ENCODE results near the gene TOX3.

Gene TOX3

DNA sequence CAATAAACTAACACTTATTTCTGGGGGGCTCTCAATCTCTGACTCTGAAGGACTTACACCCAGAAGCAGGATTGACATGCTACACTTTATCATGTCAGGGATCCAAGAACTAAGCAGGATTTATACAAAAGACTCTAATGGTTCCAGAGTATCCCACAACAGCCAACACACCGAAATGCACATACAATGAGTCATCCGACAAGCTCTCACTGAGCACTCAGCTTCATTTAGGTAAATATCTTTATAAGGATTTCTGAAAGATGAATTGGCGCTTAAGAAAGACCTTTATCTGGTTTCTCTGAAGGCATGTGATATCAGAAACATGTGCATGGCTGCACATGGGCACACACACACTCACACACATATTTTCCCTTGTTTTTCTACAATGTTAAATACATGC, 77.2 kb downstream of the TOX3 start:
- no peak overlapping the region for H3K27ac ChIP-seq
- H3K4me3 ChIP-seq = no peak overlapping the region
- no peak for TF ChIP-seq FOXP2 (optimal IDR thresholded peaks at IDR 0.05; ENCODE audit: control extremely low read depth, extremely low read length, insufficient read depth)
- no peak for TF ChIP-seq EZH2 (IDR thresholded peaks at IDR 0.05)
- no peak for TF ChIP-seq POLR2AphosphoS5 (IDR thresholded peaks at IDR 0.05; ENCODE audit: borderline replicate concordance, low read depth, low read length)
- no peak overlapping the region for H3K9ac ChIP-seq (ENCODE audit: insufficient read length)
- H3K36me3 ChIP-seq (ENCODE audit: insufficient read depth, low read length) = no peaks in the 10 kb centered on the region
- no peaks in the 10 kb centered on the region for H3K9me3 ChIP-seq (ENCODE audit: low read depth, low read length)
- DNase-seq (ENCODE audit: low read depth, low spot score) = no peak

DNA sequence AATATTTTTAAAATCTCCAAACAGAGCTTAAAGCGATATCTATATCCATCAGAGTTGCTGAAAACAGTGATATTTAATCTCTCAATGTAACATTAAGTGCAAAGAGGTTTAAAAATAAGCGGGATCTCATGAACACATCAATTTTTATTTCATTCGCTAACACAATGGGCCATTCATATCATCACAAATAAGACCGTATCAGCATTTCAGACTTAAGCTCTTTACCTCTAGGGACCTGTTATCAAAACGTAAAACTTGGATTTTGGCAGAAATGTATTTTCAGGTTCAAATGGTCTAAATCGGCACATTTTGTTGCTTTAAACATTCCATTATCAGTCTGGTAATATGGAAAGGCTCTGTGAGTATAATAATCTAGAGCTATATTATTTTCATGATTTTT, 77.9 kb downstream of the TOX3 start:
- TF ChIP-seq POLR2AphosphoS5 (IDR thresholded peaks at IDR 0.05; ENCODE audit: borderline replicate concordance, low read depth, low read length) = no peak
- no peak for TF ChIP-seq EZH2 (IDR thresholded peaks at IDR 0.05)
- no peak for TF ChIP-seq FOXP2 (optimal IDR thresholded peaks at IDR 0.05; ENCODE audit: control extremely low read depth, extremely low read length, insufficient read depth)
- H3K27ac ChIP-seq = no peak overlapping the region
- DNase-seq (ENCODE audit: low read depth, low spot score) = no peak

DNA sequence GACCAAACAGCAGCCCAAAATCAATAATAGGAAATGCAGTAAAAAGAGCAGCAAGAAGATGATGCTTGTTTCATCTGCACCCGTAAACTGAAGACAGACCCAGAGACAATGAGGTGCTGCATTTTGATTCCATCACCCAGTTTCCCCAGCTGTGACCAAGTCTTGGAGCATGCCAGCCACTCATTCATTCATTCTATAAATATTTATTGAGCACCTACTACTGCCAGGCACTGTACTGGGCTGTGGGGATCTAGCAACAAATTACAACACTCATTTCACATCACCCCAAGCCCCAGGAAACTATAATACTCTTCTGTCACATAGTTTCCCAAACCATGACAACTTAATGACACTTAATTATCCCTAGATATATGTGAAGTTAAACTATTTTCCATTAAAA, 79.2 kb downstream of the TOX3 start:
- no peak overlapping the region for H3K27ac ChIP-seq
- no peaks in the 10 kb centered on the region for H3K9me3 ChIP-seq (ENCODE audit: low read depth, low read length)
- H3K9ac ChIP-seq (ENCODE audit: insufficient read length) = no peak overlapping the region
- no peak overlapping the region for H3K4me3 ChIP-seq
- DNase-seq (ENCODE audit: low read depth, low spot score) = no peak
- TF ChIP-seq EZH2 (IDR thresholded peaks at IDR 0.05) = no peak
- H3K36me3 ChIP-seq (ENCODE audit: insufficient read depth, low read length) = no peaks in the 10 kb centered on the region

More for the DNA sequence above, 77.9 kb downstream of the TOX3 start:
- no peak overlapping the region for H3K9ac ChIP-seq (ENCODE audit: insufficient read length)
- H3K4me3 ChIP-seq = no peak overlapping the region
- H3K36me3 ChIP-seq (ENCODE audit: insufficient read depth, low read length) = no peaks in the 10 kb centered on the region
- no peaks in the 10 kb centered on the region for H3K9me3 ChIP-seq (ENCODE audit: low read depth, low read length)

DNA sequence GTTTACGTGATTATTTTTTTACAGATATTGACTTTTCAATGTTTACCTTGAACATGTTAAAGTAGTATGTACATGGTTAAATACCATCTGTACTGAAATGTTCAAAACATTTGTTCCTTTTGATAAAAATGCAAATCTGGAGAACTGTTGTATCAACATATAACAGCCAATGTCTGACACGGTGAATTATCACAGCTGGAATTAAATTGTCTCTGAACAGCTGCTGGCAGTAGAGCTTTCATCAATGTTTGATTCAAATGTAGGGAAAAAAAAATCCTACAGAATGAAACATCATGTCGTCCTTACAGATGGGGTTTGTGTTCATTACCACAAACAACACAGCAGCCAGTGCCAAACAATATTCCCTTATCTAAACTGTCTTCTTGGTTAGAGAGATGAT, 79.9 kb downstream of the TOX3 start:
- Histone ChIP-seq H3K4me3 (no peak overlapping the region), H3K27ac (no peak overlapping the region), H3K9me3 (ENCODE audit: low read depth, low read length) (no peaks in the 10 kb centered on the region), H3K36me3 (ENCODE audit: insufficient read depth, low read length) (no peaks in the 10 kb centered on the region), H3K9ac (ENCODE audit: insufficient read length) (no peak overlapping the region)
- DNase-seq (ENCODE audit: low read depth, low spot score) = no peak
- TF ChIP-seq FOXP2 (optimal IDR thresholded peaks at IDR 0.05; ENCODE audit: control extremely low read depth, extremely low read length, insufficient read depth) (no peak), EZH2 (IDR thresholded peaks at IDR 0.05) (no peak), POLR2AphosphoS5 (IDR thresholded peaks at IDR 0.05; ENCODE audit: borderline replicate concordance, low read depth, low read length) (no peak)

DNA sequence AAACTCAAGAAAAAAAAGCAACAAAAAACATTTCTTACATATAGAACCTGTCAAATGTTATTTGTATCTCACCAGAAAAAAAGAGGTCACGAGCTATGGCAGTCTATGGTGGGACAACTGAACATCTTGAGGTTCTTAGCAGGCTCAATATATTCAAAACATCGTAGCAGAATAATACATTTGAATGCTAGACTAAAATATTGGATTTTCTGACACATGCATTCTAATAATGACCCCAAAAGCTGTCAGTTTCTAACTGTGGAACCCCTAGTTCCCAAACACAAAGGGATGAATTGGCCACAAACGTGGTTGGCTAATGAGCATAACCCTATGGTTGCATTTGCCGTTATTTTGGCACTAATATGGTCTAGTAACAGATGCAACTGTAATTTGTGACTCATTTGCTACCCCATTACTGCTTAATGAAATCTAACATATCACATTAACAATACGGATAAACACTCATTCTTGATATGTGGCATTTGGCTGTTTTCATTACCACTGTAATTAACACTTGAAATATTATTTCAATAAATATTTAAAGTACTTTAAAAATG, 81.2 kb downstream of the TOX3 start:
- H3K9ac ChIP-seq (ENCODE audit: insufficient read length) = no peak overlapping the region
- H3K36me3 ChIP-seq (ENCODE audit: insufficient read depth, low read length) = no peaks in the 10 kb centered on the region
- H3K4me3 ChIP-seq = no peak overlapping the region
- no peak overlapping the region for H3K27ac ChIP-seq
- TF ChIP-seq FOXP2 (optimal IDR thresholded peaks at IDR 0.05; ENCODE audit: control extremely low read depth, extremely low read length, insufficient read depth) (no peak), POLR2AphosphoS5 (IDR thresholded peaks at IDR 0.05; ENCODE audit: borderline replicate concordance, low read depth, low read length) (no peak), EZH2 (IDR thresholded peaks at IDR 0.05) (no peak)
- no peak for DNase-seq (ENCODE audit: low read depth, low spot score)
- no peaks in the 10 kb centered on the region for H3K9me3 ChIP-seq (ENCODE audit: low read depth, low read length)

DNA sequence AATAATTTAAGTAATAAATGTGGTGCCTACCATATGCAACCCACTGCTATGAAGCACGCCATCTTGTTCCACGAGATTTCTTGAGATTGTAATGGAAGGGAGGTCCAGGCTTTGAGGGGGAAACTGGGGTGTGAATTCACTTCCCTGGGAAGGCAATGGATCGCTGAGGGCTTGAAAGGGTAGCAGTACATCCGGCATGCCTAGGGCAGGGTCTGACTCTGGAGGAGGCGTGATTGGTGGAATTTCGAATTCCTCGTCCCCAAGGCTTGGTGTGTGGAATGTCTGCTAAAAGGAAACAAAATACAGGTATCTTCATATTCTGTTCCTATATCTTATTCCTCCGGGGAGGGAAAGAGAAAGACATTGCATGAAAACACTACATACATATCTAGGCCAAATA, 83.0 kb downstream of the TOX3 start:
- H3K9ac ChIP-seq (ENCODE audit: insufficient read length) = no peak overlapping the region

DNA sequence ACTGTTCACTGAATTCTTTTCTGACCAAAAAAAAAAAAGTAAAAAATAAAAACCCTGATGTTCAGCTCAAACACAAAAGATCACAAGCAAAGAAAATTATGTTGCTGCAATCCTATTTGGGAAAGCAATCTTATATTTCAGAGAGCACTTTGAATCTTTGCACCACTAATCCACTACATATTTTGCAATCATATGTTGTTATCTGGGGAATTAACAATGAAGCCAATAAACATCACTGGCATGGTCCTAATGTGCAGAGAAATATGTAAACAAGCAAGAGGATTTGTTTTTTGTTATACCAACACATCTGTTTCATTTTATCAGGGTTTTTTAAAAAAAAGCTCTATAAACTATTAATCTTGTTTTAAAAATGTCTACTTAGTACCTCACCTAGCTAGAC, 84.1 kb downstream of the TOX3 start:
- H3K27ac ChIP-seq = no peak overlapping the region
- no peak overlapping the region for H3K4me3 ChIP-seq
- no peaks in the 10 kb centered on the region for H3K36me3 ChIP-seq (ENCODE audit: insufficient read depth, low read length)
- DNase-seq (ENCODE audit: low read depth, low spot score) = no peak
- TF ChIP-seq FOXP2 (optimal IDR thresholded peaks at IDR 0.05; ENCODE audit: control extremely low read depth, extremely low read length, insufficient read depth) (no peak), EZH2 (IDR thresholded peaks at IDR 0.05) (no peak), POLR2AphosphoS5 (IDR thresholded peaks at IDR 0.05; ENCODE audit: borderline replicate concordance, low read depth, low read length) (no peak)
- no peak overlapping the region for H3K9ac ChIP-seq (ENCODE audit: insufficient read length)
- H3K9me3 ChIP-seq (ENCODE audit: low read depth, low read length) = no peaks in the 10 kb centered on the region

More for the DNA sequence above, 83.0 kb downstream of the TOX3 start:
- TF ChIP-seq FOXP2 (optimal IDR thresholded peaks at IDR 0.05; ENCODE audit: control extremely low read depth, extremely low read length, insufficient read depth) = no peak
- no peak for TF ChIP-seq POLR2AphosphoS5 (IDR thresholded peaks at IDR 0.05; ENCODE audit: borderline replicate concordance, low read depth, low read length)
- no peak for TF ChIP-seq EZH2 (IDR thresholded peaks at IDR 0.05)
- H3K9me3 ChIP-seq (ENCODE audit: low read depth, low read length) = no peaks in the 10 kb centered on the region
- no peak overlapping the region for H3K4me3 ChIP-seq
- DNase-seq (ENCODE audit: low read depth, low spot score) = no peak
- H3K27ac ChIP-seq = no peak overlapping the region
- no peaks in the 10 kb centered on the region for H3K36me3 ChIP-seq (ENCODE audit: insufficient read depth, low read length)

DNA sequence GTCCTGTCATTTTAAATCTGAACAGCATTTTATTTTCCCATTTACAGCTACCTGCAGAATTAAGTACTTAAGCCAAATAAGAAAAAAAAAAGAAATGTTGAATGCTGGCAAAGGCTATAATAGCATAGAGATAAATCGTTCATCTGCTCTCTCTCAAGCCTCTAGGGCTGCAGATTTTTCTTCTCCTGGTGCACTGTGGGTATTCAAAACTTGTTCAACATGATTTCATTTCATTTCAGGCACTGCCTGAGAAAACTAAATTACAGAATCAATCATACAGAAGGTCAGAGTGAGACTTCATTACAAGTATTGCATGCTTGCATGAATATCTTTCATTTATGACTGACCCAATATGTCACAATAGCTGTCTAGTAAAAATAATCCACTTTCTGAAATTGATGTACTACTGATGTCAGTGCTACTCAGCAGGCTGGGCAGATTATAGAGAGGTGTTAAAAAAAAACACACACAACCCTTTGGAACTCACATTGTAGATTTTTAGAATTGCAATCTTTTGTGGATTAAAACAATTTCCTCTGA, 86.2 kb downstream of the TOX3 start:
- no peak overlapping the region for H3K27ac ChIP-seq
- DNase-seq (ENCODE audit: low read depth, low spot score) = no peak
- TF ChIP-seq POLR2AphosphoS5 (IDR thresholded peaks at IDR 0.05; ENCODE audit: borderline replicate concordance, low read depth, low read length) = no peak
- TF ChIP-seq EZH2 (IDR thresholded peaks at IDR 0.05) = no peak
- no peak for TF ChIP-seq FOXP2 (optimal IDR thresholded peaks at IDR 0.05; ENCODE audit: control extremely low read depth, extremely low read length, insufficient read depth)
- H3K4me3 ChIP-seq = no peak overlapping the region
- H3K36me3 ChIP-seq (ENCODE audit: insufficient read depth, low read length) = no peaks in the 10 kb centered on the region
- no peaks in the 10 kb centered on the region for H3K9me3 ChIP-seq (ENCODE audit: low read depth, low read length)
- H3K9ac ChIP-seq (ENCODE audit: insufficient read length) = no peak overlapping the region

DNA sequence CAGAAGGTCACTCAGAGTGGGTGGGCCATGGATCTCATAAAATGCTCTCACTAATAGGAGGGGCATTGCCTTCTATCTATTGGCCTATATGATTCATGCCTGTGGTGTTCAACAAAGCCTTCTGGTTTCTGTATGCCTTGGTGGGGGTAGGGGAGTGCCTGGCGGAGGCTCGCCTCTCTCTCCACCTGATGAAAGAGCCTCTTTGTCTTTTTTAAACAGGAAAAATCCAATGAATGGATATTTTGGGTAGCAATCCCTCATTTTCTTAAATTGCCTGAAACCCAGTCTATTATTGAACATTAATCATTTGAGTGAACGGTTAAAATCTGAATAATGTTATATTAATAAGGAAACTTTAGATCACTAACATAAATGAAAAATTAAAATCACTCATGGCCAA, 90.6 kb downstream of the TOX3 start:
- Histone ChIP-seq H3K27ac (no peak overlapping the region), H3K9me3 (ENCODE audit: low read depth, low read length) (no peaks in the 10 kb centered on the region), H3K9ac (ENCODE audit: insufficient read length) (no peak overlapping the region), H3K36me3 (ENCODE audit: insufficient read depth, low read length) (no peaks in the 10 kb centered on the region), H3K4me3 (no peak overlapping the region)
- TF ChIP-seq POLR2AphosphoS5 (IDR thresholded peaks at IDR 0.05; ENCODE audit: borderline replicate concordance, low read depth, low read length) (no peak), EZH2 (IDR thresholded peaks at IDR 0.05) (no peak), FOXP2 (optimal IDR thresholded peaks at IDR 0.05; ENCODE audit: control extremely low read depth, extremely low read length, insufficient read depth) (no peak)
- DNase-seq (ENCODE audit: low read depth, low spot score) = no peak

Data from SK-N-MC (cell line).